Renal cortical epithelial cell (primary cell): ENCODE results near the gene MROH7. TPM values are rescaled to one million over a fixed set of nuclear protein-coding genes. Genes with fewer than 3 reads are reported as not detected.

Experiments
- DNase-seq: peaks from one replicate; pipeline ENCODE4 v3.0.0-alpha.2; 2011; ENCODE audit warnings: low read depth
- total RNA-seq: library from RNA; depleted of rRNA; stranded (reverse); fragments of >200 nt; gene quantifications from 2 replicates; pipeline ENCODE4 v1.2.3, GENCODE V29; 2014

The MROH7 gene
- total RNA-seq = not detected in 2 replicates

GRCh38 chr1:54640863-54641836 is at the start of gene MROH7:
MROH7 (plus strand) TSS chr1:54641786; CDS start chr1:54652927, 11,141 bp downstream.
- no peak for DNase-seq

GRCh38 chr1:54593571-54594160 is 47.9 kb upstream of the MROH7 start:
- DNase-seq = no peak

- no peak for DNase-seq
These were observed 47.1 kb upstream of the MROH7 start for GRCh38 chr1:54594463-54594862.

GRCh38 chr1:54595956-54596498 is 45.6 kb upstream of the MROH7 start:
- DNase-seq = no peak

GRCh38 chr1:54596756-54597155 is 44.8 kb upstream of the MROH7 start:
- DNase-seq = no peak

- no peak for DNase-seq
These were observed 44.0 kb upstream of the MROH7 start for GRCh38 chr1:54597455-54598030.

GRCh38 chr1:54599211-54599823 is 42.3 kb upstream of the MROH7 start:
- no peak for DNase-seq

- peak; percentile 64 for DNase-seq
These were observed 40.5 kb upstream of the MROH7 start for GRCh38 chr1:54600947-54601721.

GRCh38 chr1:54601730-54602129 is 39.9 kb upstream of the MROH7 start:
- peak; percentile 56 for DNase-seq

- DNase-seq = no peak
These were observed 39.0 kb upstream of the MROH7 start for GRCh38 chr1:54602554-54602953.

GRCh38 chr1:54603241-54603640 is 38.3 kb upstream of the MROH7 start:
- no peak for DNase-seq

GRCh38 chr1:54604051-54604450 is 37.5 kb upstream of the MROH7 start:
- DNase-seq = no peak

GRCh38 chr1:54604572-54605370 is 36.8 kb upstream of the MROH7 start:
- no peak for DNase-seq

- no peak for DNase-seq
These were observed 35.2 kb upstream of the MROH7 start for GRCh38 chr1:54606096-54606989.

GRCh38 chr1:54606990-54607325 is 34.6 kb upstream of the MROH7 start:
- DNase-seq = no peak

- no peak for DNase-seq
These were observed 33.6 kb upstream of the MROH7 start for GRCh38 chr1:54607821-54608565.

- no peak for DNase-seq
These were observed 32.9 kb upstream of the MROH7 start for GRCh38 chr1:54608566-54609230.

- no peak for DNase-seq
These were observed 32.2 kb upstream of the MROH7 start for GRCh38 chr1:54609301-54609921.
